A549 treated with AZD9567 at 1 μM for 4 hours (cell line): ENCODE results near the gene HARBI1. TPM values are rescaled to one million over a fixed set of nuclear protein-coding genes. Genes with fewer than 3 reads are reported as not detected.

ENCODE experiments used
- total RNA-seq: library from RNA; stranded (reverse); fragments of 200-300 nt; extraction: Qiagen RNA extraction; gene quantifications from 5 replicates; pipeline ENCODE4 v1.2.3, GENCODE V29; 2022; ENCODE audit not compliant: insufficient read depth

The HARBI1 gene, protein sequence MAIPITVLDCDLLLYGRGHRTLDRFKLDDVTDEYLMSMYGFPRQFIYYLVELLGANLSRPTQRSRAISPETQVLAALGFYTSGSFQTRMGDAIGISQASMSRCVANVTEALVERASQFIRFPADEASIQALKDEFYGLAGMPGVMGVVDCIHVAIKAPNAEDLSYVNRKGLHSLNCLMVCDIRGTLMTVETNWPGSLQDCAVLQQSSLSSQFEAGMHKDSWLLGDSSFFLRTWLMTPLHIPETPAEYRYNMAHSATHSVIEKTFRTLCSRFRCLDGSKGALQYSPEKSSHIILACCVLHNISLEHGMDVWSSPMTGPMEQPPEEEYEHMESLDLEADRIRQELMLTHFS
- total RNA-seq: 4.9 to 5.5 TPM (median 5.2 TPM) in 5 replicates

GRCh38 chr11:46617134-46617971 is at the start of gene HARBI1, which contains the start of gene ATG13:
TSS of gene HARBI1 (minus strand) at chr11:46617227. CDS start at chr11:46616237, 990 bp downstream.
TSS of gene ATG13 (plus strand) at chr11:46617553. CDS start at chr11:46644292, 26,739 bp downstream.

DNA sequence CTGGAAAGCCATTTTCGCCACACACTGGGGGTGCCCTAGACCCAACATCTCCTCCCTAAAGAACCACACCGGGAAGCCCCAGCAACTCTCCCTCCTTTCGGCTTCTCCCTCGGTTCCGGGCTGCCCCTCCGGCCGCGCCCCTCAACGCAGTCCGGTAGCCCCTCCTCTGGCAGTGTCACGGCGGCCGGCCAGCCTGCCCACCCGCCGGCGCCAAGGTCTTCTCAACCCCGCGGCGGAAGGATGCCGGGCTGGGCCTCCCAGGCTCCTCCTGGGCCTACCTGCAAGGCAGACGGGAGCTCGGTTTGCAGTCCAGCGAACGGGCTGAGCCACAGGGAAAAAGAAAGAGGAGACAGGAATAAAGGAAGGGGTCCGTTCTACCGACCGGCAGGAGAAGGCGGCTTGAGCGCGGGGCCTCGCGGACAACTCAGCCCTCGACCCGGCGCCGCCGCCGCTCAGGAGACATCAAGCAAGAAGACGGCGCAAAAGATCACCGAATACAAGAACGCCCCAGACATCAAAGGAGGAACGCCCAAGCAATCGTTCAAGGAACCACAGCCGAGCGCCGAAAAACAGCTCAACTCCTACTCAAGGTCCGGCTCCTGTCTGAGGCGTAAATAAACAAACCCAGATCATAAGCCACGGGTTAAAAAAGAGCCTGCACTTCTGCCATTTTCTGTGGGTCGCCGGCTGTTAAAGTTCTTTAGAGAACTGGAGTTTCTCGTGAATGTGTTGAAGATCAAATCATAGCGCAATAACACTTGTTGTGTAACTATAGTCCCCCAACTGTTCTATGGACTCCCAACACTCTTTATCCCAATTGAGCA is 23.3 kb downstream of the HARBI1 start, which contains the start of gene AMBRA1:
AMBRA1 (minus strand) TSS at position 474 of the 824 bp plus-strand sequence. CDS start 45,643 bp downstream, outside the sequence.

Other genes with a start within 250 kb of the HARBI1 start
- gene MDK, start 235.6 kb downstream of the HARBI1 start, total RNA-seq: 18.1 to 24.5 TPM (median 18.9 TPM) in 5 replicates
- gene CHRM4, start 225.5 kb downstream of the HARBI1 start, total RNA-seq: 0.45 to 1.4 TPM (median 0.63 TPM) in 5 replicates
- 15.8 to 29.3 TPM (median 16.3 TPM) in 5 replicates for gene AMBRA1, start 23.2 kb downstream of the HARBI1 start, total RNA-seq
- 34.2 to 58.2 TPM (median 56.4 TPM) in 5 replicates for gene ATG13, start 326 bp upstream of the HARBI1 start, total RNA-seq
- 51.3 to 61.9 TPM (median 54.7 TPM) in 5 replicates for gene ARHGAP1, start 83.4 kb upstream of the HARBI1 start, total RNA-seq
- gene ZNF408, start 83.8 kb upstream of the HARBI1 start, total RNA-seq: 12.1 to 20.7 TPM (median 17.2 TPM) in 5 replicates
- 1.8 to 5.0 TPM (median 2.0 TPM) in 5 replicates for gene F2, start 102.0 kb upstream of the HARBI1 start, total RNA-seq
- 60.5 to 113 TPM (median 70.8 TPM) in 5 replicates for gene CKAP5, start 229.1 kb upstream of the HARBI1 start, total RNA-seq